ENCODE results near the gene LDLRAD3. TPM values are rescaled to one million over a fixed set of nuclear protein-coding genes. Genes with fewer than 3 reads are reported as not detected.

LDLRAD3 gene
- total RNA-seq, 4 donors from 2014 or later = 39.7 to 50.9 (median 46.0) TPM

DNA sequence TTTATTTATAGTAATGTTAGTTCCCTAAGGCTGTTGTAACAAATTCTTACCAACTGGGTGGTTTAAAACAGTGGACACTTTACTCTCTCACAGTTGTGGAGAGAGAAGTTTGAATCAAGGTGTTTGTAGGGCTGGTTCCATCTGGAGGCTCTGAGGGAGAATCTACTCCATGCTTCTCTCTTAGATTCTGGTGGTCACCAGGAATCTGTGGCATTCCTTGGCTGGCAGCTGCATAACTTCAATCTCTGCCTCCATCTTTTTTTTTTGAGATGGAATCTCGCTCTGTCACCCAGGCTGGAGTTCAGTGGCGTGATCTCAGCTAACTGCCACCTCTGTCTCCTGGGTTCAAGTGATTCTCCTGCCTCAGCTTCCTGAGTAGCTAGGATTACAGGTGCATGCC, 46.3 kb downstream of the LDLRAD3 start:
- TF ChIP-seq EP300 (IDR thresholded peaks at IDR 0.05) = no peak
- no peak for TF ChIP-seq POLR2A (IDR thresholded peaks at IDR 0.05)
- TF ChIP-seq, protein P1, sequence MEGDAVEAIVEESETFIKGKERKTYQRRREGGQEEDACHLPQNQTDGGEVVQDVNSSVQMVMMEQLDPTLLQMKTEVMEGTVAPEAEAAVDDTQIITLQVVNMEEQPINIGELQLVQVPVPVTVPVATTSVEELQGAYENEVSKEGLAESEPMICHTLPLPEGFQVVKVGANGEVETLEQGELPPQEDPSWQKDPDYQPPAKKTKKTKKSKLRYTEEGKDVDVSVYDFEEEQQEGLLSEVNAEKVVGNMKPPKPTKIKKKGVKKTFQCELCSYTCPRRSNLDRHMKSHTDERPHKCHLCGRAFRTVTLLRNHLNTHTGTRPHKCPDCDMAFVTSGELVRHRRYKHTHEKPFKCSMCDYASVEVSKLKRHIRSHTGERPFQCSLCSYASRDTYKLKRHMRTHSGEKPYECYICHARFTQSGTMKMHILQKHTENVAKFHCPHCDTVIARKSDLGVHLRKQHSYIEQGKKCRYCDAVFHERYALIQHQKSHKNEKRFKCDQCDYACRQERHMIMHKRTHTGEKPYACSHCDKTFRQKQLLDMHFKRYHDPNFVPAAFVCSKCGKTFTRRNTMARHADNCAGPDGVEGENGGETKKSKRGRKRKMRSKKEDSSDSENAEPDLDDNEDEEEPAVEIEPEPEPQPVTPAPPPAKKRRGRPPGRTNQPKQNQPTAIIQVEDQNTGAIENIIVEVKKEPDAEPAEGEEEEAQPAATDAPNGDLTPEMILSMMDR (IDR thresholded peaks at IDR 0.05) = no peak
- TF ChIP-seq POLR2AphosphoS5 (IDR thresholded peaks at IDR 0.05) = no peak
- 94% methylated on average over 2 of the region's 2 CpGs for WGBS

DNA sequence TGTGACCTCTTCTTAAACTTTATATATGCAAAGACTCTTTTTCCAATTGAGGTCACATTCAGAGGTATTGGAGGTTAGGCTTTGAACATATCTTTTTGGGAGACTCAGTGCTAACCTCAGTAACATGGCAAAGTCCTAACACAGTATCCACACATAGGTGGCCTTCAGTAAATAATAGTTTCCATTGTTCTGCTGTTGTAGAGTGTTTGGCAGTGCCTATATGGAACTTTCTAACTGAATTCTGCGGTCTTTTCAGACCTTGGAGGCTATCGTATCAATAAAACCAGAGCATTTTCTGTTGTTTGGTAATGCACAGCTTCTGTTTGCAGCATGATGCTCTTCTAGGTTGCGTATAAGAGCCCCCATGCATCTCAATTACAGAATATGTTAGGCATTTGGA, 47.0 kb downstream of the LDLRAD3 start:
- no peak for TF ChIP-seq POLR2A (IDR thresholded peaks at IDR 0.05)
- TF ChIP-seq, protein P1 (IDR thresholded peaks at IDR 0.05) = no peak
- TF ChIP-seq POLR2AphosphoS5 (IDR thresholded peaks at IDR 0.05) = no peak
- no peak for TF ChIP-seq EP300 (IDR thresholded peaks at IDR 0.05)
- Histone ChIP-seq H3K27me3 (no peaks in the 10 kb centered on the region), H3K4me3 (no peak overlapping the region), H3K27ac (no peak overlapping the region), H3K9me3 (no peaks in the 10 kb centered on the region), H3K36me3 (no peaks in the 10 kb centered on the region), H3K4me1 (no peaks in the 10 kb centered on the region)
- DNase-seq (ENCODE audit: low spot score in 2 of 2) = no peak
- 89% methylated on average over 3 of the region's 3 CpGs for WGBS

More for the DNA sequence above, 46.3 kb downstream of the LDLRAD3 start:
- H3K27ac ChIP-seq = no peak overlapping the region
- DNase-seq (ENCODE audit: low spot score in 2 of 2) = no peak
- H3K36me3 ChIP-seq = no peaks in the 10 kb centered on the region
- no peaks in the 10 kb centered on the region for H3K9me3 ChIP-seq
- no peaks in the 10 kb centered on the region for H3K27me3 ChIP-seq
- H3K4me3 ChIP-seq = no peak overlapping the region
- H3K4me1 ChIP-seq = no peaks in the 10 kb centered on the region

DNA sequence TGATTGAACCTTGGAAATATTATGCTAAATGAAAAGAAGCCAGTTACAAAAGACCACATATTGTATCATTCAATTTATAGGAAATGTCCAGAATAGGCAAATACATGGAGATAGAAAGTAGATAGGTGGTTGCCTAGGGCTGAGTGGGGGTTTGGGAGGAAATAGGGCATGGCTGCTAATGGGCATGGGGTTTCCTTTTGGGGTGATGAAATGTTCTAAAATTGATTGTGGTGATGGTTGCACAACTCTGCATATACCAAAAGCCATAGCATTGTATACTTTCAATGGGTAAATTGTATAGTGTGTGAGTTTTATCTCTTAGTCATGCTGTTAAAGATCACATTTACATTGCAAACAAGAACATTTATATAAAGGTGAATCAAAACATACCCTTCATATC, 48.7 kb downstream of the LDLRAD3 start:
- no peaks in the 10 kb centered on the region for H3K27me3 ChIP-seq
- H3K9me3 ChIP-seq = no peaks in the 10 kb centered on the region
- no peak overlapping the region for H3K27ac ChIP-seq
- H3K4me1 ChIP-seq = no peaks in the 10 kb centered on the region
- no peak for DNase-seq (ENCODE audit: low spot score in 2 of 2)
- H3K4me3 ChIP-seq = no peak overlapping the region
- no peaks in the 10 kb centered on the region for H3K36me3 ChIP-seq
- TF ChIP-seq POLR2AphosphoS5 (IDR thresholded peaks at IDR 0.05) (no peak), EP300 (IDR thresholded peaks at IDR 0.05) (no peak), POLR2A (IDR thresholded peaks at IDR 0.05) (no peak)
- TF ChIP-seq, protein P1 (IDR thresholded peaks at IDR 0.05) = no peak

DNA sequence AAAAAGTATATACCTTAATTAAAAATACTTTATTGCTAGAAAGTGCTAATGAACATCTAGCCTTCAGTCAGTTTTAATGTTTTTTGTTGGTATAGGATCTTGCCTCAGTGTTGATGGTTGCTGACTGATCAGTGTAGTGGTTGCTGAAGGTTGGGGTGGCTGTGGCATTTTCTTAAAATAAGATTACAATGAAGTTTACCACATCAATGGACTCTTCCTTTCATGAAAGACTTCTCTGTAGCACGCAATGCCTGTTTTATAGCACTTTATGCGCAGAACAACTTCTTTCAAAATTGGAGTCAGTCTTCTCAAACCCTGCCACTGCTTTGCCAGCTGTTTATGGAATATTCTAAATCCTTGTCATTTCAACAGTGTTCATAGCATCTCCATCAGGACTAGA, 50.6 kb downstream of the LDLRAD3 start:
- no peak for TF ChIP-seq POLR2AphosphoS5 (IDR thresholded peaks at IDR 0.05)
- TF ChIP-seq, protein P1 (IDR thresholded peaks at IDR 0.05) = no peak
- no peak for TF ChIP-seq EP300 (IDR thresholded peaks at IDR 0.05)
- no peak for TF ChIP-seq POLR2A (IDR thresholded peaks at IDR 0.05)
- H3K27ac ChIP-seq = no peak overlapping the region
- no peaks in the 10 kb centered on the region for H3K9me3 ChIP-seq
- peaks cover 3% of the 10 kb centered on the region for H3K4me1 ChIP-seq
- H3K4me3 ChIP-seq = no peak overlapping the region
- H3K27me3 ChIP-seq = no peaks in the 10 kb centered on the region
- H3K36me3 ChIP-seq = no peaks in the 10 kb centered on the region
- DNase-seq (ENCODE audit: low spot score in 2 of 2) = no peak
- WGBS = 93% methylated on average over 2 of the region's 2 CpGs

DNA sequence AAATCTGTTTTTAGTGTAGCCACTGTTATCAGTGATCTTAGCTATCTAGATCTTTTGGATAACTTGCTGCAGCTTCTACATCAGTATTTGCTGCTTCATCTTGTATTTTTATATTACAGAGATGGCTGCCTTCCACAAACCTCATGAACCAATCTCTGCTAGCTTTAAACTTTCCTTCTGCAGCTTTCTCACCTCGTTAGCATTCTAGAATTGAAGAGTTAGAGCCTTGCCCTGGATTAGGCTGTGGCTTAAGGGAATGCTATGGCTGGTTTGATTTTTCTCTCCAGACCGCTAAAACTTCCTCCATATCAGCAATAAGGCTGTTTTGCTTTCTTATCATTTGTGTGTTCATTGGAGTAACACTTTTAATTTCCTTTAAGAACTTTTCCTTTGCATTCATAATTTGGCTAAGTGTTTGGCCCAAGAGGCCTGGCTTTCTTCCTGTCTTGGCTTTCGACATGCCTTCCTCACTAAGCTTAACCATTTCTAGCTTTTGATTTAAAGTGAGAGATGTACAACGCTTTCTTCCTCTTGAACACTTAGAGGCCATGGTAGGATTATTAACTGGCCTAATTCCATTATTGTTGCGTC, 51.9 kb downstream of the LDLRAD3 start:
- Histone ChIP-seq H3K4me3 (no peak overlapping the region), H3K36me3 (no peaks in the 10 kb centered on the region), H3K27ac (no peak overlapping the region), H3K9me3 (no peaks in the 10 kb centered on the region), H3K27me3 (no peaks in the 10 kb centered on the region), H3K4me1 (peaks cover 7% of the 10 kb centered on the region)
- 60% methylated on average over 5 of the region's 5 CpGs for WGBS
- no peak for DNase-seq (ENCODE audit: low spot score in 2 of 2)
- TF ChIP-seq POLR2AphosphoS5 (IDR thresholded peaks at IDR 0.05) = no peak
- TF ChIP-seq, protein P1 (IDR thresholded peaks at IDR 0.05) = no peak
- TF ChIP-seq EP300 (IDR thresholded peaks at IDR 0.05) = no peak
- no peak for TF ChIP-seq POLR2A (IDR thresholded peaks at IDR 0.05)

Data from suprapubic skin (tissue), 4 donors.